Measurements from ENCODE around the gene CDX4.
"Not testable (repeated sequence)": the region's sequence is repeated elsewhere in the genome, so short reads cannot be mapped to it uniquely, and the experiment has no call there.

Gene CDX4, protein sequence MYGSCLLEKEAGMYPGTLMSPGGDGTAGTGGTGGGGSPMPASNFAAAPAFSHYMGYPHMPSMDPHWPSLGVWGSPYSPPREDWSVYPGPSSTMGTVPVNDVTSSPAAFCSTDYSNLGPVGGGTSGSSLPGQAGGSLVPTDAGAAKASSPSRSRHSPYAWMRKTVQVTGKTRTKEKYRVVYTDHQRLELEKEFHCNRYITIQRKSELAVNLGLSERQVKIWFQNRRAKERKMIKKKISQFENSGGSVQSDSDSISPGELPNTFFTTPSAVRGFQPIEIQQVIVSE

DNA sequence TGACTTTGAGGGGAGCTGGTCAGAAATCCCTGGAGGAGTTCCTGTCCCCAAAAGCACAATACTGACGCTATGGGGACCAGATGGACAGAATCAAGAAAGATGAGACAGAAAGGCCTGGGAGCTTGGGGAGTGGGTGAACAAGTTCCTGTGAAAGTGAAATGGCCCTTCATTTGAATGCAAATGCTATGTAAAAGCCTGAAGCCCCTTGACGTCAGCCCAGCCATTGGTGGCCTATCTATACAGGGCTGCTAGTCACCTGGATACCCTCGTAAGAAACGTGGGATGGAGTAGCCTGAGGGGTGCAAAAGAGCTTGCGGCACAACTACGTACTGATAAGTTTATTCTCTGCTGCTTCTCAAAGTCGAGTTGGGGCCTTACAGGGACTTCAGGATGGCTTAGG lies at the start of gene CDX4:
TSS of gene CDX4 (plus strand) at position 223 of the 400 bp plus-strand sequence. CDS start 201 bp downstream, outside the sequence.
- Histone ChIP-seq H3K4me3 (no peak within 1 kb of the TSS), H3K27ac (no peak within 1 kb of the TSS)

DNA sequence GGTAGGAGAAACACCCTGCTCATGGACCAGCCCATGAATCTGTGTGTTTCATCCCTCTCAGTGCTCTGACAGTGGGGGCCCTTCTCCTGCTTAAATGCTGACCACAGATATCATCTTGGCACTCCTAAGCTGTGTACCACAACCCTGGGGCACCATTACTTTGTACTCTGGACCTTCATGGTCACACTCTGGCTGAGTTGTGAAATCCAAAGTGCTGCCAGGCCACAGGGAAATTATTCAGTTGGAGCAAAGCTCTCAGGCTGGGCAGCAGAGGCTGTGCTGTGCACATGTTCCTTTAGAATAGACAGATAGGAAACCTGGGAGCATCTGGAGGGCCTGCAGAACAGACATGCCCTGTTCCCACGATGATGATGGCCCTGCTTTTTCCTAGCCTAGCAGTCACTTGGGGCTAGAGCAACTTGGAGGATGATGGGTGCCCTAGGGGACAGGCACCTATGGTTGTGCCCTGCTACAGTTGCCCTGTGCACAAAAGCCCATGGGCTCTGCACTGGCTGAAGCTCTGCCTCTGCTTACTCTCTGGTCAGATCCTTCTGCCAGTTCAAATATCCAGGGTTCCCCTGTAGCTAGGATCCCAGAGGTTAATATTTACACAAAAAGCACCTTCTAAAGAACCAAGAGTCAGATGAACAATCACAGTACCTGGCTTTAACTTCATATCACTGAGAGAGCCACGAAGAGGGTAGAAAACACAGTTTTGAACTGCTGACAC lies 48.5 kb upstream of the CDX4 start:
- Histone ChIP-seq H3K27ac (no peak overlapping the region), H3K4me3 (no peak overlapping the region)

DNA sequence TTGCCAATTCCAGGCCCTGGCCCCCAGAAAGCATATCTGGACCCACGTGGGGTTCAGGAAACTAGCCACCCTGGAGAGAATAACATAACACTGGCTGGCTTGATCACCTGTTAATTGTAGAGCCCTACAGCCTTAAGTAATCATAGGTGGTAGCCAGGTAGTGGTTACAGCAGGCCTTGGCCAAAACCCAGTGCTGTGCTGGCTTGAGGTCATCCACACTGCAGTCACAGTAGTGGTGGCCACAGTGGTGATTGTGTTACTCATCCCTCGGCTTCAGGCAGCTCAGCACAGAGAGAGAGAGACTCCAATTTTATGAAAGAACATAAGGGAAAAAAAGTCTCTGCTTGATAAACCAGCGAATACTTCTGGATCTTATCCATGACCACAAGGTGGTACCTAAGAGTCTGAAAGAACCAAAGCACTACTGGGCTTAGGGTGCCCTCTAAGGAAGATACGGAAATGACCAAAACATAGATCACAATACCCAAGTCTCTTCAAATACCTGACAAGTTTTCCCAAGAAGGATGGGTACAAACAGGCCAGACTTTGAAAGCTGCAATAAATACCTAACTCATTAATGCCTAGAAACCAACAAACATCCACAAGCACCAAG lies 46.6 kb upstream of the CDX4 start:
- Histone ChIP-seq H3K4me3 (no peak overlapping the region), H3K27ac (no peak overlapping the region)

DNA sequence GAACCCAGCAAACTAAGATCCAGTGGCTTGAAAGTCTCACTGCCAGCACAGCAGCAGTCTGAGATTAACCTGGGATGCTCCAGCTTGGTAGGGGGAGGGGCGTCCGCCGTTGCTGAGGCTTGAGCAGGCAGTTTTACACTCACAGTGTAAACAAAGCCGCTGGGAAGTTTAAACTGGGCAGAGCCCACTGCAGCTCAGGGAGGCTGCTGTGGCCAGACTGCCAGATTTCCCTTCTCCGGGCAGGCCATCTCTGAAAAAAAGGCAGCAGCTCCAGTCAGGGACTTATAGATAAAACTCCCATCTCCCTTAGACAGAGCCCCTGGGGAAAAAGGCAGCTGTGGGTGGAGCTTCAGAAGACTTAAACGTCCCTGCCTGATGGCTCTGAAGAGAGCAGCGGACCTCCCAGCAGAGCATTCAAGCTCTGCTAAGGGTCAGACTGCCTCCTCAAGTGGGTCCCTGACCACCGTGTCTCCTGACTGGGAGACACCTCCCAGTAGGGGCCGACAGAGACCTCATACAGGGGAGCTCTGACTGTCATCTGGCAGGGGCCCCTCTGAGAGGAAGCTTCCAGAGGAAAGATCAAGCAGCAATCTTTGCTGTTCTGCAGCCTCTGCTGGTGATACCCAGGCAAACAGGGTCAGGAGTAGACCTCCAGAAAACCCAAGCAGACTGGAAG lies 45.1 kb upstream of the CDX4 start:
- H3K4me3 ChIP-seq, result no peak overlapping the region
- no peak overlapping the region for H3K27ac ChIP-seq

DNA sequence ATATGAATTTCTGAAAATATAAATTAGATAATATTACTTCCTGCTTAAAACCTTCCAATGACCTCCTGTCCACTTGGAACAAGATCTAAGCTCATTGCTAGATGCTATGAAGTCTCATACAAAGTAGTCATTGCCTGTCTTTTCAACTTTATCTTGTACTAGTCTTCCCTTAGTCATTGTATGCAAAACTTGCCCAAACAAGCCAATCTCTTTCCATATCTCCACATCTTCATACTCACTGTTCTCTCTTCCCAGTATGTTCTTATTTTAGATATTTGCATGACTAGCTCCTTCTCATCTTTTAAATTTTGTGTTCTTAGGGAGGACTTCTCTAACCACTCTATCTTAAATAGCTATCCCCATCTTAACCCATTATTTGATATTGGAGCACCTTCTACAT lies 33.9 kb upstream of the CDX4 start:
- H3K27ac ChIP-seq, result no peak overlapping the region
- no peak overlapping the region for H3K4me3 ChIP-seq

DNA sequence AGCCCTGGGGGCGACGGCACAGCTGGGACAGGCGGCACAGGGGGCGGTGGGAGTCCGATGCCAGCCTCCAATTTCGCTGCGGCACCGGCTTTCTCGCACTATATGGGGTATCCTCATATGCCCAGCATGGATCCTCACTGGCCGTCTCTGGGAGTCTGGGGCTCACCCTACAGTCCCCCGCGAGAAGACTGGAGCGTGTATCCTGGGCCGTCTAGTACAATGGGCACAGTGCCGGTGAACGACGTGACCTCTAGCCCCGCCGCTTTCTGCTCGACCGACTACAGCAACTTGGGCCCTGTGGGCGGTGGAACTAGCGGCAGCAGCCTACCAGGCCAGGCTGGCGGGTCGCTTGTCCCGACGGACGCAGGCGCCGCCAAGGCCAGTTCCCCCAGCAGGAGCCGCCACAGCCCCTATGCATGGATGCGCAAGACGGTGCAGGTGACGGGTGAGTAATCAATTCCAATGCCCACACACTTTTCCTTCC lies 500 bp downstream of the CDX4 start:
- no peak overlapping the region for H3K4me3 ChIP-seq

DNA sequence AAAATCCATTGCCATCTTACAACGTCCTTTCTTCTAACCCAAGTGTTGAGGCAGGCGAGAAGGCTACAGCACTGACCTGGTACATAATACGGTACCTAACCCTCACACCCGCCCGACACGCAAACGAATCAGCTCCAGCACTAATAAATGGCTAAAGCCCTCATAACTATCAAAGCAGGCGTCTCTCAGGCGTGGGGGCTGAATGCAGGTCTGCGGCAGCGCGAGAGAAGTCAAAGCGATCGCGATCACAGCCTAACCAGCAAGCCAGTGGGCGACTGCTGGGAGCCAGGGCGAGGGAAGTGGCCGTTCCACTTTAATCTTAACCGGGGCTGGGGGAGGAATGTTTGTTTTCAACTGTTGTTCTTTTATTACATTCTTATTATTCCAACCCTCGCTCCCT lies 1.5 kb downstream of the CDX4 start:
- H3K27ac ChIP-seq, result no peak overlapping the region
- H3K4me3 ChIP-seq, result no peak overlapping the region

More for the DNA sequence above, 500 bp downstream of the CDX4 start:
- no peak overlapping the region for H3K27ac ChIP-seq

DNA sequence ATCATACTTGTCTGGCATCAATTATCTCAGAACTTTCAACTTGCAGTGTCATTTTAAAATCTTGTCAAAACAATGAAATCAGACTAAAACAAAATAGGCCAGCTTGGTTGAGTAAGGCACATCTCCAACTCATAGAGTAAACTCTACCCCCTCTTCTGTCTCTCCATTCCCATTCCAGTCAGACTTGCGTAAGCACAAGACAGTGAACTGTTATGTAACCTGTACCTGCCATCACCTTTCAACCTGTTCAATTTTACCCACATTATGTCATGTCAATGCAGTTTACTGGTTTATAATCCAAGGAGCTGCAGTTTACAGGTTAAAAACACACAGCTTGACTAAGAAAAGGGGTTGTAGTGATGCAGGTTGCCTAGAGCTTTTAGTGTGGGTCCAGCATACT lies 8.3 kb downstream of the CDX4 start:
- Histone ChIP-seq H3K27ac (no peak overlapping the region), H3K4me3 (no peak overlapping the region)

DNA sequence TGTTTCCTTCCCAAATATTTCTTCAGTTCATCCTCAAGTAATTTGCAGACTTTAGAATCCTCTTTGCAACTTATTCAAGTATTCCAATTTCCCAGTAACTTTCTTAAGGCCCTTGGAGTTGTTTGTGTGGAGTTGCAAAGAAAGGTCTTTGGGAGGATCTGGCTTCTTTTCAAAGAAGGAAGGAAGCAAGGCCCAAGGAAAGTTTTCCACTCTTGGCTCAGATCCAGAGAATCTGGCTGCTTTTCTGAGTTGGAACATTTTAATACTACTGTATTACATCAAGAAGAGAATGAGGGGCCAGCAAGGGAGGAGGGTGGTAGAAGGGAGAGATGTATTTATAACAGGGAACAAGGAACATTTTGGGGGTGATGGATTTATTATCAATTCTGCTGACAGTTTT lies 10.5 kb downstream of the CDX4 start:
- Histone ChIP-seq H3K27ac (no peak overlapping the region), H3K4me3 (no peak overlapping the region)

DNA sequence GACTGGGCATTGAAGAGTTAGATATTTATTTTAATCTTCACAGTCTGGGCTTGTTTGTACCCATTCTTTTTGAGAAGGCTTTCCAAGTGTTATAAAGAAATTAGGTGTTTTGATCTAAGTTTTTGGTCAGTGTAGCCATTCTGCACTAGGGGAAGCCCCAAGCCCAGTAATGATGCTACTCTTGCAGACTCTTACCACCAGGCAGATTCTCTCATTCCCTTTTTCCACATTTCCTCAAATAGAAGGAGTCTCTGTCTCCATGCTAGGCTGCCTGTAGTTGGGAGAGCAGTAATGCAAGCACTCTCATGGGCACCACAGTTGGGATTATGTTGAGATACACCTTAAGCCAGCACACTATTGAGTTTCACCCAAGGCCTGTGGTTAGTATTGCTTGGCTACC lies 21.5 kb downstream of the CDX4 start:
- Histone ChIP-seq H3K27ac (no peak overlapping the region), H3K4me3 (no peak overlapping the region)

DNA sequence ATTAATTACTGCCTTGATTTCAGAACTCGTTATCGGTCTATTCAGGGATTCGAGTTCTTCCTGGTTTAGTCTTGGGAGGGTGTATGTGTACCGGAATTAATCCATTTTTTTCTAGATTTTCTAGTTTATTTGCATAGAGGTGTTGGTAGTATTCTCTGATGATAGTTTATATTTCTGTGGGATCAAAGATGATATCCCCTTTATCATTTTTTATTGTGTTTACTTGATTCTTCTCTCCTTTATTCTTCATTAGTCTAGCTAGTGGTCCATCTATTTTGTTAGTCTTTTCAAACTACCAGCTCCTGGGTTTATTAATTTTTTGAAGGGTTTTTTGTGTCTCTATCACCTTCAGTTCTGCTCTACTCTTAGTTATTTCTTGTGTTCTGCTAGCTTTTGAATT lies 32.1 kb downstream of the CDX4 start:
- no peak overlapping the region for H3K27ac ChIP-seq
- H3K4me3 ChIP-seq, result no peak overlapping the region

DNA sequence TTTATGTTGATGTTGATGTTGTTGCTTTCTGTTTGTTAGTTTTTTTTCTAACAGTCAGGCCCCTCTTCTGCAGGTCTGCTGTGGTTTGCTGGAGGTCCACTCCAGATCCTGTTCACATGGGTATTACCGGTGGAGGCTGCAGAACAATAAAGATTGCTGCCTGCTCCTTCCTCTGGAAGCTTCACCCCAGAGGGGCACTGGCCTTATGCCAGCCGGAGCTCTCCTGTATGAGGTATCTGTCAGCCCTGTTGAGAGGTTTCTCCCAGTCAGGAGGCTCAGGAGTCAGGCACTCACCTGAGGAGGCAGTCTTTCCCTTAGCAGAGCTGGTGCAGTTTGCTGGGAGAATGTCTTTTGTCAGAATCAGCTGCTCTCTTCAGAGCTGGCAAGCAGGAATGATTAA lies 34.7 kb downstream of the CDX4 start:
- Histone ChIP-seq H3K27ac (no peak overlapping the region), H3K4me3 (no peak overlapping the region)

DNA sequence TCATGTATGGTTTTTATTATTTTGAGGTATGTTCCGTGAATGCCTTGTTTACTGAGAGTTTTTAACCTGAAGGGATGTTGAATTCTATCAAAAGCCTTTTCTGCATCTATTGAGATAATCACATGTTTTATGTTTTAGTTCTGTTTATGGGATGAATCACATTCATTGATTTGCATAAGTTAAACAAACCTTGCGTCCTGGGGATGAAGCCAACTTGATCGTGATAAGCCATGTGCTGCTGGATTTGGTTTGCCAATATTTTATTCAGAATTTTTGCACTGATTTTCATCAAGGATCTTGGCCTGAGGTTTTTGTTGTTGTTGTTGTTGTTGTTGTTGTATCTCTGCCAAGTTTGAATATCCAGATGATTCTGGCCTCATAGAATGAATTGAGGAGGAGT lies 43.8 kb downstream of the CDX4 start:
- Histone ChIP-seq H3K27ac (no peak overlapping the region), H3K4me3 (no peak overlapping the region)

DNA sequence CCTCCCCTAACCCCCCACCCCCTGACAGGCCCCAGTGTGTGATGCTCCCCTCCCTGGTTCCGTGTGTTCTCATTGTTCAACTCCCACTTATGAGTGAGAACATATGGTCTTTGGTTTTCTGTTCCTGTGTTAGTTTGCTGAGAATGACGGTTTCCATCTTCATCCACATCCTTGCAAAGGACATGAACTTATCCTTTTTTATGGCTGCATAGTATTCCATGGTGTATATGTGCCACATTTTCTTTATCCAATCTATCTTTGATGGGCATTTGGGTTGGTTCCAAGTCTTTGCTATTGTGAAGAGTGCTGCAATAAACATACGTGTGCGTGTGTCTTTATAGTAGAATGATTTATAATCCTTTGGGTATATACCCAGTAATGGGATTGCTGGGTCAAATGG lies 45.3 kb downstream of the CDX4 start:
- not testable (repeated sequence) for H3K27ac ChIP-seq

More for the DNA sequence above, 45.3 kb downstream of the CDX4 start:
- H3K4me3 ChIP-seq, result not testable (repeated sequence)

Data from skin epidermis (tissue), 12 donors.